GM21381 (cell line): ENCODE results near the gene BRINP3.
"Not testable (repeated sequence)": the region's sequence is repeated elsewhere in the genome, so short reads cannot be mapped to it uniquely, and the experiment has no call there.

ENCODE experiments used
- ATAC-seq: cut with Tn5 transposase; IDR thresholded peaks from one replicate; pipeline ENCODE4 v1.9.1; 2021; ENCODE audit warnings: mild to moderate bottlenecking, moderate library complexity; ENCODE audit not compliant: unreplicated experiment

The BRINP3 gene

DNA sequence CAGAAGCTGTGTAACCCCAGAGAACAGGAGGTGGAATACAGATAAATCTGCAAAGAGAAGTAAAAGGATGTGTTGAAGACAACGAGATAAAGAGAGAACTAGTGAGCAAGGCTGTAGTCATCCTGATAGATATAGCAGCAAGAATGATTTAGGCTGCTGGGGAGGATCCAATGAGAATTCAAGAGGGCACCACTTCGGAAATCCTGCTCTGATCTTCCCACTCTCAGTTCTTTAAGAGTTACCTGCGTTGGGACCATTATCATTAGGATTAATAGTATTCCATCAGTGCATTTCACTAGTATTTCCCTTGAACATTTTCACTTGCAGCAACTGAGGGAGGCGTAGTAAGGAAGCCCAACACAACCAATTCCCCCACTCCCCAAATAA is at the start of gene BRINP3:
TSS of gene BRINP3 (minus strand) at position 103 of the 387 bp plus-strand sequence.
- no peak for ATAC-seq

DNA sequence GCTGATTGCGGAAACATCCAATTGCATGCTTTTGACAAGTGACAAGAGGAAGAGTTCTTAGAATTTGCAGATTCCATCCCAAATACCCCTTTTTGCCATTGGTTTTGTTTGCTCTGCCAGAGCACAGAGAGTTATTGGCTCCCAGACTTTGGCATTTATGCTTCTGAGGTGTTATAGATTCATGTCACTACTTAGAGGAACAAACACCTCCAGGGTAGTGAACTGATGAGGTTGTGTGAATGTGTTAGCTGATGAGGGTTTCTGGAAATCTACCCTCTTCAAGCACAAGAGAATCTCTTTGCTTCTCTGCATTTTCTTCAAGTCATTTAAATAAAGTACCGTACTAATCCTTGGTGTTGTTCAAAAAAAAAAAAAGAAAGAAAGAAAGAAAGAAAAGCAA is 33.9 kb upstream of the BRINP3 start:
- ATAC-seq, result no peak

DNA sequence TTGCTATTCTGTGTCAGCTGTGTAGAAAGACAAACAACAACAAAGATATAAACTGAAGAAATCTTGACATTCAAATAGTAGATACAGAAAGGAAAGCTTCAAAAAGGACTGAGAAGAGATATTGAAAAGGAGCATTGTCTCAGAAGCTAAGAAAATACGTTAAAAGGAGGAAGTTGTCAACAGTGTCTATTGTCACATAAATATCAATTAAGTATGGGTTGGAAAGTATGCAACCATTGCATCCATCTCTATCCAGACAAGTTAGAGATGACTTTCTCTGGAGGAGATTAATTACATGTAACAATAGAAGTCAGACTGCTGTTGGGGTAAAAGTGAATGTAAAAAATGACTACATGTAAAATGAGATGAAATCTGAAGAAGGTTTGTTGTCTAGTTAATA is 29.7 kb upstream of the BRINP3 start:
- ATAC-seq, result no peak

DNA sequence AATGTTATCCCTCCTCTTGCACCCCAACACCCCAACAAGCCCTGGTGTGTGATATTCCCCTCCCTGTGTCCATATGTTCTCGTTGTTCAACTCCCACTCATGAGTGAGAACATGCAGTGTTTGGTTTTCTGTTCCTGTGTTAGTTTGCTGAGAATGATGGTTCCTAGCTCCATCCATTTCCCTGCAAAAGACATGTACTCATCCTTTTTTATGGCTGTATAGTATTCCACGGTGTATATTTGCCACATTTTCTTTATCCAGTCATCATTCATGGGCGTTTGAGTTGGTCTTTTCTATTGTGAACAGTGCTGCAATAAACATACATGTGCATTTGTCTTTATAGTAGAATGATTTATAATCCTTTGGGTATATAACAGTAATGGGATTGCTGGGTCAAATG is 26.9 kb upstream of the BRINP3 start:
- ATAC-seq, result not testable (repeated sequence)

DNA sequence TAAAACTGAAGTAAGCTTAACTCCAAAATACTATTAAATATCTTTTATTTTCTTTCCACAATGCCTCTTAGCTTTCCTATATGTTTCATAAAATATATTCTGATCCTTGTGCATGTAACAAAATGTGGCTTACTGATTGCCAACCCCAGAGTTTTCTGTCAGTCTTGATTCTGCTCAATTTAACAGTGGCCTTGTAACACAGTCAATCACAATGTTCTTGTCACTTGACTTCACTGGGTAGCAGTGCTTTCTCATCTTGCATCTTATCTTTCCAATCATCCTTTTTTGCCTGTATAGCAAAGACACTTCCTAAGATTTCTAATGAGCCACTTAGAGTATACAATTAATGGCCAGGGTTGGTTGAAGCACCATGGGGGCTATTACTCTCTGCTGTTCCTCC is 19.9 kb upstream of the BRINP3 start:
- ATAC-seq, result no peak

DNA sequence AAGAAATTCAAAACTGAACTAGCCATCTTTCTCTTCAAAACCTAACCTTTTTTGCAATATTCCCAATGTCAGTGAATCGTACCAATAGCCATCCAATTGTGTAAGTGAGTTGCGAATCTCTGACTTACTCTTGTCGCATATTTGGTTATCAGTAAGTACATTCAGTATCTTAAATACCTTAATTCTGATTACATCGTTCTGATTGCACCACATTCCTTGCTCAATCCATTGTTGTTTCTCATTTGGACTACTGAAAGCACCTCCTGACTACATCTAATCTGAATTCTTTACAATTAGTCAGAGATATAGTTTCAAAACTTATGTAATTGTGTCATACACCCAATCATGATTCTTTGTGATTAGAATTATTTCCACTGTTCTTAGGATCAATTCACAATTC is 16.8 kb upstream of the BRINP3 start:
- ATAC-seq, result no peak

DNA sequence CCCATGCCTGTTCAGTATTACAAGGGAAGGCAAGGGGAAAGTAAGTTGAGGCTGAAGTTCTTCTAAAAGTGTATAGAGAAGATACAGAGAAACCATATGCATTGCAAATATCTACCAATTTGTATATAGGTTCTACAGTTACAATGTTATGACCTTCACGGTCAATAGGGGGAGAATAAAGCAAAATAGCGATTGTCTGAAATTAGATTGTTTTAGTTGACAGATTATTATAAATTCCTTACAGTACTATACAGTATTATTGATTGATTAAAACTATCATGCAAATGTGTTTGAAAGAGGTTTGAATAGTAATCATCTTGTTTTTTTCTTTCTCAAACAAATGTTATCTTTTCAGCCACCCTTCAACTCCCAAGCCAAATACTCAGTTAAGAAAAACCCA is 13.7 kb upstream of the BRINP3 start:
- ATAC-seq, result no peak

DNA sequence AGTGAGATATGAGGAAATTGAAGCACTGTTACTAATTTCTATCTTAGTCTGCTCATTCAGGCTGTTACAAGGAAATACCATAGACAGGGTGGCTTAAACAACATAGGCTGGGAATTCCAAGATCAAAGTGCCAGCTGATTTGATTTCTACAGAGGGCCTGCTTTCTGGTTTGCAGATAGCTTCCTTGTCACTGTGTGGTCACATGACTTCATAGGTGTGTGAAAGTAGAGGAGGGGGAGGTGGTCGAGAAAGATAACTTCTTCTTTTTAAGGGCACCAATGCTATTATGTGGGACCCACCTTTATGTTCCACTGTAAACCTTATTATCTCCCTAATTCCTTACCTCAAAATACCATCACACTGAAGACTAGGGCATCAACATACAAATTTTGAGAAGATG is 6.4 kb upstream of the BRINP3 start:
- ATAC-seq, result no peak

DNA sequence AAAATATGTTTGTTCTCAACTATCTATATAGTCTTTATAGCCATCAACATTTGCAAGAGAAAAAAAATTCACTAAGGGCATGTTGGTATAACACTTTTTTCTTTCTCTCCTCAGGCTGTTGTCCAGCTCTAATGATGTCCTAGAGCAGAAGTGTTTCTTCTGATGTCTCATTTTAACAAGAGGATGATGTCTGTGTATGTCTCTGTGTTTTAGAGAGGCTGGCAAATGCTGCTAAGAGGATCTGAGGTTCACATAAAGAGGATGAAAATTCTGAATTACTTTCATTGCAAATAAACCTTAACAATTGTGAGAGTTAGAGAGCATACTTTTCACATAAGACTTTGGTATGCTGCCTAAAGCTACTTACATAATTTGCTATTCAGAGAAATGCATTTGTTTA is 2.6 kb upstream of the BRINP3 start:
- no peak for ATAC-seq

DNA sequence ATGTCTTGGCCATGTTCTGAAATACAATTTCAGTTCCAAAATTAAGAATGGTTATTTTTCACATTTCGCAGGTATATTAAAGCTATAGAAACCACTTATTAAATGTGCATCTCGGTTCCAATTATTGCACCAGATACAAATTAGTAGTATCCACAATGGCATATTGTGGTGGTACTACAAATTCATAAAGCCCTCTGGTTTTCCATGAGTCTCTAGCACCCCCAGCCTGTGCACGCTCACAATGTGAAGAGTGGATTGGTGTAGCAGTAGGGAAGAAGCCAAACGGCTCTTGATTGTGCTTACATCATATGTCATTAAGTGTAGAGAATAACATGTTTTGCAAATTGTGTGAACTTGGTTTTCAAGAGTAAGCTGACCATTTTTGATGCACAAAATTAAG is 1.9 kb upstream of the BRINP3 start:
- ATAC-seq, result no peak

DNA sequence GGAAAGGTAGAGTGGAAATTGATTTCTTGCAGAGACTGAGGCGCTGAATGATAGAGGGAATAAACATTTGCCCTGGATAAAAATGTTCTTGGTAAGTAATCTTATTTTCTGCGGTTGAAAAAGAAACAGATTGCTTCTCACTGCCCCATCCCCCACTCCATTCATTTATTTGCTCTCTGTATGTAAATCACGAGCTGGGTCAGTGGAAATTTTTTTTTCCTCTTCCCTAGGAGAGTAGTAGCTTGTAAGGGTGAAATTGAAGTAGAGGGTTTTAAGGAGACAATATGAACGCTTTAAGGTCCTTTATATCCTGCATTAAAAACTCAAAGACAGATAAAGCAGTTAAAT is 1.4 kb upstream of the BRINP3 start:
- ATAC-seq, result no peak

DNA sequence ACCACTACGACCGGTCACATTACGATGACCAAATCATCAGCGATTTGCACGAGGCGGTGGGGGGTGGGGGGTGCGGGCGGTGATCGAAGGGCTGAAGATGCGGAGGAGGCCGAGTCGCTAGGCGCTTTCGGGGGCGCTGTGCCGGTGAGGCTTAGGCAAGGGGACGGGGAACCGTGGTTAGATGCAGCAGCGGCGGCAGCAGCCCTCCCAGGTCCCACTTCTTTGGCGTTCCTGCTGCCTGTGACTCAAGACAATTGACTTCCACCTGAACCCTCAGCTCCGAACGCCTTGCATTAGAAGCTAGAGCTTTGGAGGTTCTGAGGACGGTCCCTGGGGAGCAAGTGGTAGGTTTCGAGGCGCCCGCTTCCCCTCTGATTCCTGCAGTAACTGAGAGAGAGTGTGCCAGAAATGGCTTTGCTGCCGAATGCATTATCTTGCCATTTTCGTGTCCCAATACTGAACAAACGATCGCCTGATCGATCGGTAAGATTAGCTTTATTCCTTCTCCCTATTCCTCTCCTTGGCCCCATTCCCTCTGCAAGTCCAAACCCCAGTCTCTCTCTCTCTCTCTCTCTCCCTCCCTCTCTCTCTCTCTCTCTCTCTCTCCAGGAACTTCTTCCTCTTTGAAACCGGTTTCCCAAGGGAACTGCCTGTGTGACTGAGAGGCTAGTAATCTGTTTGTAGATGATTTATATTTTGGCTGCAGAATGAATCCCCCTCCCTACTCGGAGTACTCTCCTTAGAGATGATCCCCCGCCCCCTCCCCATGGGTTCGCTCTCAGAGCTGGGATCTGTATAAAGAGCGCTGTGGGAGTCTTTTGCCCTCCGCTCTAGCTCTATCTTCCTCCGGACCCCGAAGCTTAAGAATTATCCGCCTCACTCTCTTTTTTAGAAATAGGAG is 735 bp upstream of the BRINP3 start:
- ATAC-seq, result peak; percentile 52

DNA sequence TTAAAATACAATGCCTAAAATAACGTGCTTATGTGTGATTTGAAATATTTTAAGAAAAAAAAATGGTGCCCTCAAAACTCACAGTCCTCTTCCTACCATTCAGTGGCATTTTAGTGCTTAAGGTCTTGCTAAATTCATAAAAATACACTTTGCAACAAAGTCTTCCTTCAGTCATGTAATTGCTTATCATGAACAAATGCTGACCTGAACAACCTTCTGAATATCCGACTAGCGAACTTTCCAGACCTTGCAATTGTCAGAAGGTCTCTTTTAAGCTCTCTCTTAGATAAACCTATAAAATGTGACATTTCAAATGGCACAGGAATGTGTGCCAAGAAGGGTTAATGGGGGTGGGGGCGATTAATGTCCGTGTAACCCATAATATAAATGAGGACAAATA is 858 bp downstream of the BRINP3 start:
- ATAC-seq, result no peak

DNA sequence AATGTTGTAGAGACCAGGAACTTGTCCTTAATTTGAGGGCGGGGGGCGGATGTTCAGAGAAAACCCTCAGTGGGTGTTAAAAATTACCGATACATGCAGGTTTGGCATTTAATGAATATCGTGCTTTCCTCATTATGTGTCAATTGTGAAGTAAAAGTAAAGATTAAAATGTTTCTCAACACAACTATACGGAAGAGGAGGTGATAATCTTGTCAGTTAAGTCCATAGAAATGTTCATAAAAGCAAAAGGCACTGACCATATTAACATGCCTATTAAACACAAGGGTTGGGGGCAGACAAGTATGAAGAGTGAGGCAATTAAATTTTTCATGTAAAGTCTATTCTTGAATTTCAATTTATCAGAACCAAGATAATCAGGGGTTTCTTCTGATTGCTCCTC is 1.3 kb downstream of the BRINP3 start:
- ATAC-seq, result no peak

DNA sequence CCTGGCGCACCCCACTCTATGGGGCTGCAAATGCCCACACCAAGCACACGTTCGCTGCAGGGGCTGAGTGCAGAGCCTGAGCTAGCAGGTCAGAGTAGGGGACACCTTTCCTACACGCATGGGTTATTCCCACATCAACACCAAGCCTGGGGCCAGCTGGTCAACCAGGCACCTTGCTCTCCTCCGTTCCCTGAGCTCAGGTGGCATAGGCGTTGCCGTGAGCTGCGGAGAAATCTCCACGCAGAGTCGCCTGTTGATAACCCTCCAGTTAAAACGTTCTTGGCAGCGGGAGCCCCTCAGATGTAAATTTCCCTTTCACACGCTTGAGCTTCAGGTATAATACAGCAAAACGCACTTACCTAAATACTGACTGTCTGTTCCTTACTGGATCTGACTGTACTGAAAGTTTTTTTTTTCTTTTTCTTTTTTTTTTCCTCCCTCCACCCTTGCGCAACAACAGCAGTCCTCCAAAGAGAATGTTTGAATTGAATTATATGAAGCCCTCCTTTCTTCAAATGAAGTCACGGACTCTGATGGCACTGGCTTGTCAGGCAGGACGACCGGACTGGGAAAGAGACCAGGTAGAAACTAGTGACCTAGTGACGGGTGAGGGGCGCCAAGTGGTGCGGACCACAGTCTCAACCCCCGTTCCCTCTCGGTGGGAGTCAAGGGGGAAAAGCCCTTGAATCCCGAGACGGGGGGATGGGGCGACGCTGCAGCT is 2.1 kb downstream of the BRINP3 start:
- no peak for ATAC-seq

DNA sequence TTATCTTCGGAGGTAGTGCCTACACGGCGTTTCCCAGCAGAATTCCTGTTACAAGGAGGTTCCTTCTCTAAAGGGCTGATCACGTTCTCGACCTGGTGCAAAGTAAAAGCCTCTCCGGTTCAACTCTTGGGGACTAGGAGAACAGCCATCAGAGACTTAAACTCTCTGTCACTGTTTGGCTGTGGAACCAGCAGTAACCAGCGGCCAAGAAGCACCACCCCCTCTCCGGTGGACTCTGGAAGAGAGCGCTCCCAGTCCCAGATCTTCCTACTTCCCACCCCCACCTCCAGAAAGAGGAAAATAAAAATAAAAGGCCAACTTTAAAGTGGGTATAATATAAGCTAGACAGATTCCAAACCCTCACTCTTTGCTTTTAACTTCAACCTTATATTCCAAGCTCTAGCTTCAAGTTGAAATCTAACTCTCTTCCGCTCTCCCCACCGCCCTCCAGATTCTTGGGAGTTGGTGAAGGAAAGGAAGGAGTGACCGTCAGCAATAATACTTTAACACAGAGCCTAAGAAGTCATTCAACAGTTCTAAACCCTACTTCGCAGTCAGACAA is 2.9 kb downstream of the BRINP3 start:
- ATAC-seq, result no peak

DNA sequence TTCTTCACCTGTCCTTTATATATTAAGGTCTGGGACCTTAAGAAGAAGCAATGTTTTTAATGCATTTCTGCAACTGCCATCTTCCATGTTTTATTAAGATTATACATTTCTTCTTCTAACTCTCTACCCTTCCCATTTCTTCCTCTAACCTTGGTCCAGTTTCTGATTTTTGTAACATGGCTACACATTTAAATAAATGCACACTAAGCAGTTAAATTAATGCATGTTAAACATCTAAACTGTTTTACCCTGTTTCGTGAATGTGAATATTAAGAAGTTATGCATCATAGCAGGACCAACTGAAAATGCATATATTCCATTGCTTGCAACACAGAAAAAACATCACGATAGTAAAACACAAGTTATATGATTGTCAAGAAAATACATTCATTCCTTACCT is 3.7 kb downstream of the BRINP3 start:
- no peak for ATAC-seq

DNA sequence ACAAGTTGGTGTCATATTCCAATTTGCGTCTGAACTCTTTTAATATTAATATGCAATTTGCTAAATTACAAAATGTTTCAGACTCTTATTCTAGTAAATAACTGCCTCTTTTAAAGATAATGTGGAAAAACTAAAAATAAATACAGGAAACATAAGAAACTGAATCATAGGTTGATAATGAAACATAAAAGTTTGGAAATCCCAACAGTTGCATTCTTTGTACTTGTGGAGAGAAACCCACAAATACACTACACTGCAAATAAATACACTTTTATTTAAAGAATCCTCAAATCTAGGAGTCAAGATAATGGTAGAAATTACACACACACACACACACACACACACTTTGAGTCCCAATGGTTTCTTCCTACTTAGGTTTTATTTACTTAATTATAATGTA is 5.2 kb downstream of the BRINP3 start:
- no peak for ATAC-seq

DNA sequence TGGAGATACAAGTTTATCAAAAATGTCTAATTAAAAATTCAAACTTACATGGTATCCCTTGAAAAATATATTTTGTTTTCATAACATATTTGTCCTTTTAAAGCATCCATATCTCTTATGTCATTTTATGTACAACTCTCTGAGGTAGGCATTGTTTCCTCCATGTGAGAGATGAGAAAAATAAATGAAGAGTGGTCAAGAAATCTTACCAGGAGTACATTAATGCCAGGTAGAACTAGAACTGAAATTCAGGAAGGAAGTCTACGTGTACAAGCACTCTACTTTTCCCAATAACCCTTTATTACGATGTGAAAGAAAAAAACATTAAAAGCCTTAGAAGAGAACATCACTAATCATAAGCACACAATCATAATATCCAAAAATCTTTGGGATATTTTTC is 5.6 kb downstream of the BRINP3 start:
- no peak for ATAC-seq

DNA sequence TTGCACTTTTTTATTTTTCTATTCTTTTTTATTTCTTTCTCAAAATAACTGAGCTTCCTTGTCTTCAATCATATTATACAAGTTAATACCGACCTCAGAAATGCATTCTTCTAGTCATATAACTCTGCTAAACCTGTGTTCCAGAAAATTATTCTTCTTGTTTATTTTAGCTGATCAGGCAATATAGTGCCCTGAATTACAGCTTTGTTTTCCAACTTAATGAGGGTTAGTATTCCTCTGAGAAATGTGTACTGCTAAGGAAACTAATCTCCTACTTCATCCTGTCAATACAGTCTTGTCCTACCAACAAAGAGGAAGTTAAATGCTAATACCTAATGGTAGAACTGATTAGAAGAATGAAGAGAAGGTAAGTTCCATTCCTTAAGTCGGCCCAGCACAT is 13.0 kb downstream of the BRINP3 start:
- ATAC-seq, result no peak

DNA sequence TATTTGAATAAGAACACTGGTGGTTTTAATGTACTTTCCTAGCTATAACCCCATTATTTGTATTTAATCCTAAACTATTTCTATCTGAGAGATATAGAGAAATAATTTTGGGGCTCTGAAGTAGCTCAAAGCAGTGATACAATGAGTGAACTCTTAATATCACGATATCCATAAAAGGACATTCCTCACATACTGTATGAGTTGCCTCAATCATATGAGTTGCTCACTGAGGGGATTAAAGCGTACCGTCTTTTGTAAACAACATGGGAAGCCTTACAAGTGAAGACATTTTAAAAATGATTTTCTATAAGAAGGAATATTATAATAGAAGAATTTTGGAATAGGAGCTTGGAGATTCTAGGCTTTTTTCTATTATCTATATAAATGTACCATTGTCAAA is 21.5 kb downstream of the BRINP3 start:
- ATAC-seq, result no peak

DNA sequence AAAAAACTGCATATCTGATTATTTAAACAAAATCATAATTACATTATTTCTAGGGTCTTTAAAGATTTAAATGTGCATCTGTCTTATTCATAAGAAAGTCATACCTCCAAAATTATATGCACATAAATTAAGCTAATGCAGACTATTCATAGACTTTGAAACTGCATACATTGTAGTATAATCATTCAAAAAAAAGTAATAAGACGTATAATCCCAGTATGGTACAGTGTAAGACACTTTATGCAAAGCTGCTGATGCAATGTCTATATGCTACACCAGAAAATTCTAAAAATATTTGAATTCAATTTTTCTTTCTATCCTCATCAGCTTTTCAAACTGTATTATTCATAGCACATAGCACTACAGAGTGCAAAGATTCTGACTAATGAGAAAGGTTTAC is 22.0 kb downstream of the BRINP3 start:
- no peak for ATAC-seq
